ENCODE results near the gene CDH4. TPM values are rescaled to one million over a fixed set of nuclear protein-coding genes. Genes with fewer than 3 reads are reported as not detected.
A peak's percentile ranks its signal among the peaks of the same experiment; 100 is the strongest.

The CDH4 gene
- total RNA-seq, 1 donor from 2014 or later = 2.9 TPM

GRCh38 chr20:61844621-61845020 lies 592.6 kb downstream of the CDH4 start:
- Histone ChIP-seq H3K36me3 (no peaks in the 10 kb centered on the region), H3K4me1 (peaks cover 6% of the 10 kb centered on the region), H3K27me3 (peaks cover 4% of the 10 kb centered on the region), H3K27ac (no peak overlapping the region), H4K20me1 (ENCODE audit: low read depth) (no peaks in the 10 kb centered on the region), H3K79me2 (ENCODE audit: low read depth) (no peaks in the 10 kb centered on the region), H3F3A (ENCODE audit: low read depth) (no peaks in the 10 kb centered on the region), H3K4me2 (no peak overlapping the region), H2AFZ (replicated peaks) (no peak overlapping the region), H3K4me3 (no peak overlapping the region), H3K9me3 (ENCODE audit: low read depth) (no peaks in the 10 kb centered on the region), H3K9ac (no peak overlapping the region)
- DNase-seq (ENCODE audit: low spot score) = no peak
- TF ChIP-seq EZH2 (IDR thresholded peaks at IDR 0.05) = no peak
- TF ChIP-seq, protein P1, sequence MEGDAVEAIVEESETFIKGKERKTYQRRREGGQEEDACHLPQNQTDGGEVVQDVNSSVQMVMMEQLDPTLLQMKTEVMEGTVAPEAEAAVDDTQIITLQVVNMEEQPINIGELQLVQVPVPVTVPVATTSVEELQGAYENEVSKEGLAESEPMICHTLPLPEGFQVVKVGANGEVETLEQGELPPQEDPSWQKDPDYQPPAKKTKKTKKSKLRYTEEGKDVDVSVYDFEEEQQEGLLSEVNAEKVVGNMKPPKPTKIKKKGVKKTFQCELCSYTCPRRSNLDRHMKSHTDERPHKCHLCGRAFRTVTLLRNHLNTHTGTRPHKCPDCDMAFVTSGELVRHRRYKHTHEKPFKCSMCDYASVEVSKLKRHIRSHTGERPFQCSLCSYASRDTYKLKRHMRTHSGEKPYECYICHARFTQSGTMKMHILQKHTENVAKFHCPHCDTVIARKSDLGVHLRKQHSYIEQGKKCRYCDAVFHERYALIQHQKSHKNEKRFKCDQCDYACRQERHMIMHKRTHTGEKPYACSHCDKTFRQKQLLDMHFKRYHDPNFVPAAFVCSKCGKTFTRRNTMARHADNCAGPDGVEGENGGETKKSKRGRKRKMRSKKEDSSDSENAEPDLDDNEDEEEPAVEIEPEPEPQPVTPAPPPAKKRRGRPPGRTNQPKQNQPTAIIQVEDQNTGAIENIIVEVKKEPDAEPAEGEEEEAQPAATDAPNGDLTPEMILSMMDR (IDR thresholded peaks at IDR 0.05) = no peak
- no peak for TF ChIP-seq EZH2phosphoT487 (IDR thresholded peaks at IDR 0.05)
- no peak overlapping the region for H3K4me3 Mint-ChIP-seq
- peaks cover 2% of the 10 kb centered on the region for H3K27me3 Mint-ChIP-seq (ENCODE audit: insufficient read depth, low read depth)
- no peak overlapping the region for H3K27ac Mint-ChIP-seq
- H3K4me1 Mint-ChIP-seq = peaks cover 23% of the 10 kb centered on the region
- H3K9me3 Mint-ChIP-seq = peaks cover 6% of the 10 kb centered on the region
- peaks cover 12% of the 10 kb centered on the region for H3K36me3 Mint-ChIP-seq

GRCh38 chr20:61845233-61845671 lies 593.2 kb downstream of the CDH4 start:
- Histone ChIP-seq H3F3A (ENCODE audit: low read depth) (no peaks in the 10 kb centered on the region), H4K20me1 (ENCODE audit: low read depth) (no peaks in the 10 kb centered on the region), H3K79me2 (ENCODE audit: low read depth) (no peaks in the 10 kb centered on the region), H3K27ac (no peak overlapping the region), H3K27me3 (peaks cover 4% of the 10 kb centered on the region), H3K4me2 (no peak overlapping the region), H3K36me3 (no peaks in the 10 kb centered on the region), H3K4me3 (no peak overlapping the region), H3K9ac (no peak overlapping the region), H3K9me3 (ENCODE audit: low read depth) (no peaks in the 10 kb centered on the region), H2AFZ (replicated peaks) (no peak overlapping the region), H3K4me1 (peaks cover 6% of the 10 kb centered on the region)
- DNase-seq (ENCODE audit: low spot score) = peak; percentile 61
- Mint-ChIP-seq H3K27me3 (ENCODE audit: insufficient read depth, low read depth) (peaks cover 2% of the 10 kb centered on the region), H3K4me3 (no peak overlapping the region), H3K4me1 (peaks cover 22% of the 10 kb centered on the region), H3K27ac (peak overlapping the region; percentile 57), H3K9me3 (peaks cover 6% of the 10 kb centered on the region), H3K36me3 (peaks cover 12% of the 10 kb centered on the region)
- TF ChIP-seq, protein P1 (IDR thresholded peaks at IDR 0.05) = no peak
- TF ChIP-seq EZH2 (IDR thresholded peaks at IDR 0.05) (no peak), EZH2phosphoT487 (IDR thresholded peaks at IDR 0.05) (no peak)

DNA sequence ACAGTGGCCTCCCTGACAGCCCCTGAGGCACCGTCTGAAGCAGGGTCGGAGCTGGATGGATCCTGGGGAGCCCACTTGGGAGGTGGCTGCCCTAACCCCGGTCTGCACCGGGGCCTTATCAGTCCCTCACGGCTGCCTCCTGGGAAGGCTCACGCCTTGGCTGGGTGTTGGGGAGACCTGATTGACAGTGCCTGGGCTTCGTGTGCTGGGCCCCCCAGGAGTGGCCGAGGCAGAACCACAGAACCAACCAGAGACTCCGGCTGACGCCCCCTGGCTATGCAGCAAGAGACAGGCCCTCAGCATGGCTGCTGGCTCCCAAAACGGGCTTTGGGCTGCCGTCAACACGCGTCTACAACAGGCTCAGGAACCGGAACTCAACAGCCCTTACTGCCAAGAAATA lies 594.0 kb downstream of the CDH4 start:
- Histone ChIP-seq H3K4me1 (peaks cover 6% of the 10 kb centered on the region), H3K27ac (no peak overlapping the region), H2AFZ (replicated peaks) (no peak overlapping the region), H3K79me2 (ENCODE audit: low read depth) (no peaks in the 10 kb centered on the region), H3K4me2 (no peak overlapping the region), H3K27me3 (peaks cover 4% of the 10 kb centered on the region), H3K9me3 (ENCODE audit: low read depth) (no peaks in the 10 kb centered on the region), H3K36me3 (no peaks in the 10 kb centered on the region), H3K4me3 (no peak overlapping the region), H4K20me1 (ENCODE audit: low read depth) (no peaks in the 10 kb centered on the region), H3K9ac (no peak overlapping the region), H3F3A (ENCODE audit: low read depth) (no peaks in the 10 kb centered on the region)
- Mint-ChIP-seq H3K4me3 (no peak overlapping the region), H3K36me3 (peaks cover 12% of the 10 kb centered on the region), H3K4me1 (peaks cover 25% of the 10 kb centered on the region), H3K27ac (no peak overlapping the region), H3K27me3 (ENCODE audit: insufficient read depth, low read depth) (peaks cover 2% of the 10 kb centered on the region), H3K9me3 (peaks cover 8% of the 10 kb centered on the region)
- no peak for DNase-seq (ENCODE audit: low spot score)
- no peak for TF ChIP-seq EZH2 (IDR thresholded peaks at IDR 0.05)
- TF ChIP-seq, protein P1 (IDR thresholded peaks at IDR 0.05) = no peak
- TF ChIP-seq EZH2phosphoT487 (IDR thresholded peaks at IDR 0.05) = no peak

Measured in neural progenitor cell (in vitro differentiated cells).